HG03108 (cell line): ENCODE measurements around the gene ADPRHL1.
"Not testable (repeated sequence)": the region's sequence is repeated elsewhere in the genome, so short reads cannot be mapped to it uniquely, and the experiment has no call there.

Experiments
- ATAC-seq: cut with Tn5 transposase; IDR thresholded peaks from one replicate; pipeline ENCODE4 v1.9.1; 2021; ENCODE audit warnings: moderate library complexity; ENCODE audit not compliant: unreplicated experiment

ADPRHL1 gene

DNA sequence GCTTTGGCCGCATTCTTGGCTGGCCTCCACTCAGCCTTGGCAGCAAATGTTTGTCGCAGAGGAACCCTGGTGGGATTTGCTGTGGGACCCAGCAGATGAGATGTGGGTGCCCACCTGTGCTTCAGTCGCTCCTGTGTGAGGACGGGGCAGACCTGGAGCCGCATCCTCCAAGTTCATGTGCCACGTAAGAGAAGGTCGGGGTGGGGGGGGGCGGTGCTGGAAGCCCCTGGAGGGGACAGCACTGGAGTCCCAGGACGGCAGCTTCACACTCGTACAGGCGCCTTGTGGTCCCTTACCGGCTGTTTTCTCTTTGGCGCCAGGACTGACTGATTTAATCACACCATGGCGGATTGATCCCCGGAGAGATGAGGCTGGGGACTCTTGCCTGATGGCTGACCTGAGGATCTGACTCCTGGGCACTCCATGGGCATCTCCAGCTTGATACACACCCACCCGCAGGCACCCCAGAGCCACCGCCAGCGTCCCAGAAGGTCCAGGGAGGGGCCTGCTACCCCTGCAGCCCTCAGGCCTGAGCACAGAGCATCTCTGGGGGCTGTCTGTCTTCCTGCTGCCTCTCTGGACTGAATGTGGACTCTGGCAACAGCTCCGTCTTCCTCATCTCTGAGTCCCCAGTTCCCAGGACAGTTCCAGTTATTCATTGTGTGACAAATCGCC is 79.3 kb downstream of the ADPRHL1 start:
- ATAC-seq = no peak

DNA sequence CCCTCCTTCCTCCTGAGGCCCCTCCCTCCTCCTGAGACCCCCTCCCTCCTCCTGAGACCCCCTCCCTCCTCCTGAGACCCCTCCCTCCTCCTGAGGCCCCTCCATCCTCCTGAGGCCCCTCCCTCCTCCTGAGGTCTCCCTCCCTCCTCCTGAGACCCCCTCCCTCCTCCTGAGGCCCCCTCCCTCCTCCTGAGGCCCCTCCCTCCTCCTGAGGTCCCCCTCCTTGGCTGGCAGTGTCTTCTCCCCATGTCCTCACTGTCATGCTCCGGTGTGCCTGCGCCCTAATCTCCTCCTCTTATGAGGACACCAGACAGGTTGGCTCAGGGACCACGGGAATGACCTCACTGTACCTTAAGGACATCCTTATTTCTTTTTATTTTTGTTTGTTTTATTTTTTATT is 81.6 kb downstream of the ADPRHL1 start:
- not testable (repeated sequence) for ATAC-seq

DNA sequence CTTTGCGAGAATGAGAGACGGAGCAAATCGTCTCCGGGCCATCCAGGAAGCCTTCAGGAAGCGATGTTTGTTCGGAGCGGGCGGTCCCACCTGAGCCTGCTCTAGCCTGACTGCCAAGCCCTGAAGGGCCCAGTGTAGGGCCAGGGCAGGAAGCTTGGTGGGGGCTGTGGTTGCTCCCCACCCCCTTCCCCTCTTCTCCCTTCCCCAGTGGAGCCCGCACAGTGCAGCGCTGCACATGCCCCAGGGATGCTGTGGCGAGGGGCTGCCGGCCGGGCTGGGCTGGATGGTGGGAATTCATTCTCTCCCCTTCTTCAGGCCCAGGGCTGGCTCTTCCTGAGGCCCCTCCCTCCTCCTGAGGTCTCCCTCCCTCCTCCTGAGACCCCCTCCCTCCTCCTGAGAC is 82.2 kb downstream of the ADPRHL1 start:
- ATAC-seq = no peak

DNA sequence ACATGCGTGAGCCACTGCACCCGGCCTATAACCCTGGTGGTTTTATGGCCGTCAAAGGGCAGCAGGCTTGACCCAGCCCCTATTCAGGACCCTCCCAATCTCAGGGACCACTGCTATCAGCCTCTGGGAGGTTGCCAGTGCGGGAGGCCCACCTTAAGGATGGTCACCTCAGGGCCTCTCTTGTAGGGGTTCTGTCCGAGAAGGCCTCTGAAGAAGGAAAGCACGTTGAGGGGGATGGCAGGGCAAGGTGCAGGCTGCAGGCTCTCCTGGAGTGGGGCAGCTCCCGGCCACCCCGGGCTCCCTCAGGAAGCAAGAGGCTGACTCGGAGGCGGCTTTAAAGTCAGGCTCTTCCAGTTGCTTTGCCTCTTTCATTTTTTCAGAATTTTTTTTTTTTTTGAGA is 83.4 kb downstream of the ADPRHL1 start:
- ATAC-seq = no peak

DNA sequence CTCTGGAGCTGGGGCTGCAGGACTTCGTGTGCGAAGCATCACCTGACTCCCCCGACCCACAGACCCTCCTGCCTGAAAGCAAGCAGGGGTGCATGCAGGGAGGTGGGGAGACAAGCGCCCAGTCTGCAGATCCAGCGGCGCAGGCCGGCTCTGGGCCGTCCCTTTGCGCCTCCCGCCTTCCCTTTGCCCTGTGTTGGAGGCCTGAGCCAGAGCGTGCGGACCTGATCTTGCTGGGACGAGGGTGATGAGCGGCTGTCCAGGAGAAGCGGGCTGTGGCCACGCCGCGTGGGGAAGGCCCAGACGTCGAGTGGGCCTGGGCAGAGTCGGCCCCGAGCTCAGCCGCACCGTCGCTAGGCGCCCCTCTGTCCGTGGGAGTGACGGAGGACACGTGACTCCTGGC is 84.1 kb downstream of the ADPRHL1 start:
- ATAC-seq = no peak

DNA sequence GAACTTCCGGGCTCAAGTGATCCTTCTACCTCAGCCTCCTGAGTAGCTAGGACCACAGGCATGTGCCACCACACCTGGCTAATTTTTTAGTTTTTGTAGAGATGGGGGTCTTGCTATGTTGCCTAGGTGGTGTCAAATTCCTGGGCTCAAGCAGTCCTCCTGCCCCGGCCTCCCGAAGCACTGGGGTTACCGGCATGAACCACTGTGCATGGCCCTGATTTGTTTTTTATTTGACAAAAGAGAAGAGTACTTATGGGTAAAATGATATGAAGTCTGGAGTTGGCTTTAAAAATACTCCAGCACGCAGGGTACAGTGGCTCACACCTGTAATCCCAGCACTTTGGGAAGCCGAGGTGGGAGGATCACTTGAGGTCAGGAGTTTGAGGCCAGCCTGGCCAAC is 84.9 kb downstream of the ADPRHL1 start:
- ATAC-seq = not testable (repeated sequence)

DNA sequence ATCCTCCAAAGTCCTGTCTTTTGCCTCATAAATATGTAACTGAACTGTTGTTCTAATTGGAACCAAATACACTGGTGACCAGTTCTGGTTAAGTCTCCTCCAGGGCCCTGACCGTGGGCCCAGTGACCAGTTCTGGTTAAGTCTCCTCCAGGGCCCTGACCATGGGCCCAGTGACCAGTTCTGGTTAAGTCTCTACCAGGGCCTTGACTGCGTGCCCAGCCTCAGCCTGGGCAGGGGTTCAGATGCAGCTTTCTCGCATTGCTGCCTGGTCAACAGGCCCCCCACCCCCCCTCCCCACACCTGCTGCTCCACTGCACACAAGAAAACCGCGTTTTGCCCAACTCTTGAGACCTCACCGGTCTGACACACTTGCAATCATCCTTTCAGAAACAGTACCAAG is 85.5 kb downstream of the ADPRHL1 start:
- ATAC-seq = no peak

DNA sequence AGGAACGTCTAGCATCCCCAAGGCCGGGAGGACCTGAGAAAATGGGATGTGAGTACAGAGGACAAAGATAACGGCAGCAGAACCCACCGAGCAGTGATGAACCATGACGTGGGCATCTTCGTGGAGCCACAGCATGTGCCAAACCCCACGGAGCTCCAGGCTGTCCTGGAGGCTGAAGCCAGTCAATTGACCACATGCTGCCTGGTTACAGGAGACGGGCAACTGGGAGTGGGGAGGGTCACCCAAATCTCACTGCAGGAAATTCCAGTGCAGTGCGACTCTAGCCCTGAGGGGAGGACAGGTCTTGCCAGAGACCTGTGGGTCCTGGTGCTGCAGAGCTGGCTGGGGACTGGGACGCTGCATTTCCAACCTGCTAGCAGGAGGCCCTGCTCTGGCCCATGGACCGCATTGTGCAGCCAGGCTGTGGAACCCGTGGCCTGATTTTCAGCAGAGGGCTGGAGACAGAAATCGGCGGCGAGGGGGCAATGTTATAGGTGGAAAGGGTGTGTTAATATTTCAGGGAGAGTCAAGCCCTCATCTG is 86.2 kb downstream of the ADPRHL1 start:
- ATAC-seq = no peak

DNA sequence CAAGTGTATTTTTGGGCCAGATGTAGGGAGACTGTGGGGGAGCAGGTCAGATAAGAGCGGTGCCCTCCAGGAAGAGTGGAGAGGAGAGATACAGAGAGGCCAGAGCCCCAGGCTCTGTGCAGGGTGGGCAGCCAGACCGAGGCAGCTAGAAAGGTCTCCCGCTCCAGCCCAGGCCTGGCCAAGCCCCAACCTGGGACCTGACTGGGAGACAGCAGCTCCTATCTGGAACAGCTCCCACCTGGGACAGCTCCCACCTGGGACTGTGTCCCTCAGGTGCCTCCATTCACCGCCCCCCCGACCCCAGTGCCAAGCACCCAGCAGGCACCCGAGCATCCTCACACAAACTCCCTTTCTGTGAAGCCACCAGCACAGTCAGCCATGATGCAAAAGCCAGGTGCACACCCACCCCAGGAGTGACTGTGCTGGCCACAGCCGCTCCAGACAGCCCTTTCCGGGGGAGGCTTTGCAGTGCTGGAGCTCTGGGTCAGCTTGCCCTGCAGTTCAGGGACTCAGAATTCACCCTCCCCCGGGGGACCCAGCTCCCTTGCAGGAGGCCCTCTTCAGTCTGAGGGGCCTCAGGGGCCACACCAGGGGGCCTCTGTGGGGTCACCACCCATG is 87.2 kb downstream of the ADPRHL1 start:
- ATAC-seq = no peak

DNA sequence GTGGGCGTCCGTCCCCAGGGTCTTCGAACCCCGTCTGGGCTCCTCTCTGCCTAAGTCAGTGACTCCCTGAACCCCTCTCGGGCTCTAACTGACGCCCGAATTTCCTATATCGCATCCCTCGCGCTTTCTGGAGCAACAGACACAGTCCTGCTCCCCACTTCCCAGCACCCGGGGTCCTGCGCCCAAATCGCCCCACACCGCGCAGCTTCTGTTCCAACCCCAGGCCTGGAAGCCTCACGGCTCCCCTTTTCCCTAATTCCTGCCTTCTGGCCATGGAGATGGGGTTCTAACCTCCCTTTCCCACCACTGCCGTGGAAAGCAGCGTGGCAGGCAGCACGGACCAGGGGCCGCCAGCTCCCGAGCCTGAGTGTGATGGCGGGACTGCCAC is 87.7 kb downstream of the ADPRHL1 start:
- ATAC-seq = no peak

DNA sequence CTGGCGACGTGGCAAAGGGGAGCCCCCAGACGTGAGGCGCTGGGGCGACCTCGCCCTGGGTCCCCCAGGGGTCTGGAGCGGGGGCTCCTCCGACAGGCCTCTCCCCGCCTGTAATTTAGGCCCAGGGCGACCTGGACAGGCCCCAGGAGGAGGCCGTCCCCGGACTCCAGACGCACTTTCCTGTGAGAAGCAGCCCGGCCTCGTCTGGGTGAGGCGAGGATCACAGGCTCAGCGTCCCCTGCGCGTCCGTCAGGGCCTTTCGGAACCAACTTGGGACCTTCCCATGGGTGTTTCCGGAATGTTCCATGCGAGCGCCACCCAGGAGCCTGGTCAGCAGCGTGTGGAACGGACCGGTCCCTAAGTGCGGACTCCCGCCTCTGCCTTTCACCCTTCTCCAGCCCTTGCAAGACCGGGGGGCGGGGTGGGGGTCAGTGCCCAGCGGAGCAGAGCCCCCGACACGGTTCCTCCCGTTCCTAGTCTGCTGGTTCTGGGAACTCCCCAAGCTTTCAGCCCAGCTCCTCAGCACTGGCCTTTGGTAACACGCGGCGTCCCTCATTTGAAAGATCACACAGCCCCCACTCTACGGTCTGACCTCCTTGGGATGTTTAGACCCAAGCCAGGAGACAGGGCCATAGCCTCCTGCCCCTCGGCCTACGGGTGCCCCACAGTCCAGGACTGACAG is 88.2 kb downstream of the ADPRHL1 start:
- no peak for ATAC-seq

DNA sequence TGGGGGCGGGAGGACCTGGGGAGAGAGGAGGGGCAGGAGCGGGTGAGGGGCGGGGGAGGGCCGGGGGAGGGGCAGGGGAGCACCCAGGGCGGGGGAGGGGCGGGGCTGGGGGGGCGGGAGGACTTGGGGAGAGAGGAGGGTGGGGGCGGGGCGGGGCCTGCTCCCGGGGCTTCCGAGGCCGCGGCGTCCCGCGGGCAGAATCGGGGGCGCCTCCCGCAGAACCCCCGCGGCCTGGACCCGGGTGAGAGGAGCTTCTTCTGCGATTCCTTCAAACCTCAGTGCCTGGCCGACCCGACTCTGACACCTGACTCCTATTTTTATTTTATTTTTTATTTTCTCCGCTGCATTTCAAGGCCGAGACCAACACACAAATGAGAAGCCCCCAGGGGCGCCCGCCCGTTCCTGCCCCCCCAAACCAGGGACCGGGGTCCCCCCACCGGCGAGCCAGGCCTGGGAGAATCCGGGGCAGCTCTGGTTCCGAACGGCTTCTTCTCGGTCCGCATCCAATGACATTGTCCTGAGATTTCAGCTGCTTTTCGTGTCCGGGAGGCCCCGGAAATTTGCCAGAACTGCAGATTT is 88.9 kb downstream of the ADPRHL1 start:
- ATAC-seq = no peak

DNA sequence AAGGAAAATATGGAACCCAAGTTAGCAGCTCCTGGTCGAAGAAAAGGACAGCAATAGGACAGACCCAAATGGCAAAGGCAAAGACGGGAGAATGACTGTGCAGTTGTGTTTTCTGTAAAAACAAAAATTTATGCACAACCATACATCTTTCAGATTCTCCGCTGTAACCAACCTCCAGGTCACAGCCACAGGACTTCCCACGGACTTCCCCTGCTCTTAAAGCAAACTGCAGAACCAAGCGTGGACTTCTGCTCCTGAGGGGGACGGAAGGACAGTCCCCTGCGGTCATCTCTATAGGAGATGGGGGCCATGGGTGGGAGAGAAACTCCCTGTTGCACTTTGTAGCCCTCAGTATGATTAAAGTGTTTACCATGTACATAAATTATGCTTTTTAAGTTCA is 91.9 kb downstream of the ADPRHL1 start:
- ATAC-seq = no peak

DNA sequence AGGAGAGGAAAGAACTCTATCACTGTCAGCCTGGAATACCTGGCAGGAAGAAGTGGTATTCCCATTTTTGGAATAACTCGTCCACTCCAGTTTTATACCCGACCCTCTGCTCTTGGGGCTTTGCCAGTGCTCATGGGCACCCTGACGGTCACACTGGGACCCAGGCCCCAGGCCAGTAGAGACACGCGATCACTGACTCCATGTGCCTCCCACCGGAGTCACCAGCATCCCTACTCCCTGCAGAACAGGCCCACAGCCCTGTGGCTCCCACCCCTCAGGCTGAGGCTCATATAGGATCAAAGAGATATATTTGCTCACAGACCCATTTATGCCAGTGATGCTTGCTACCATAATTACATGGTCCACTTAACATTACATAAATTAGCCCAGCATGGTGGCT is 92.8 kb downstream of the ADPRHL1 start:
- no peak for ATAC-seq

DNA sequence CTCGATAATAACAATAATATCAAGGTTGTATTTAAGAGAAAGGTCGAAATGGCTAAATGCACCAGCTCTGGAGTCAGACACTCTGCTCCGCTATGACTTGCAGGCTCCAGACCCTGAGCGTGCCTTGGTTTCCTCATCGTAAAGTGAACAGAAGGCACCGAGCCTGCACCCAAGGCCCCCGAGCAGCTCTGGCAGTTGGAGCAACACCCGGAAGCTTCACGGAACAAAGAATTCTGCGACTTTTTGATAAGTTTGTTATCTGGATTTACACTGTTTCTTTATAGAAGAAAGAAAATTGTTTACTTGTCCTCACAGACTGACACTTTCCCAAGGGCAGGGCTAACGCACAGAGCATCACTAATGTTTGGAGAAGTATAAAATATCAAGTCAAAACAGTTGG is 93.7 kb downstream of the ADPRHL1 start:
- ATAC-seq = no peak

DNA sequence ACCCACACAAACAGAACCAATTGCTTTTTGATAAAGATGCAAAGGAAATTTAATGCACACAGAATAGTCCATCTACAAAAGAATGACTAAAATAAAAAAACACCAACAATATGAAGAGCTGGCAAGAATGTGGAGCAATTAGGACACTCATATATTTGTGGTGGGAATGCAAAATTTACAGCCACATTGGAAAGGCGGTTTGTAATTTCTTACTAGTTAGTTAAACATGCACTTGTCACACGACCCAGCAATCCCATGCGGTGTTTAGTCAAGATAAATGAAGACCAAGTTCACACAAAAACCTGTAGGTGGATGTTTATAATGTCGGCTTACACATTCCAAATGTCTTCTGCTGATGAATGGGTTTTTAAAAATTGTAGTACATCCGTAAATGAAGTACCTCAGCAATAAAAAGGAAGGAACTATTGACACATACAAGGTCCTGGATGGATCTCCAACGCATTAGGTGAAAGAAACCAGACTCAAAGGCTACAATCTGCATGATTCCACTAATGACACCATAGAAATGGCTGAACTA is 94.6 kb downstream of the ADPRHL1 start:
- no peak for ATAC-seq

DNA sequence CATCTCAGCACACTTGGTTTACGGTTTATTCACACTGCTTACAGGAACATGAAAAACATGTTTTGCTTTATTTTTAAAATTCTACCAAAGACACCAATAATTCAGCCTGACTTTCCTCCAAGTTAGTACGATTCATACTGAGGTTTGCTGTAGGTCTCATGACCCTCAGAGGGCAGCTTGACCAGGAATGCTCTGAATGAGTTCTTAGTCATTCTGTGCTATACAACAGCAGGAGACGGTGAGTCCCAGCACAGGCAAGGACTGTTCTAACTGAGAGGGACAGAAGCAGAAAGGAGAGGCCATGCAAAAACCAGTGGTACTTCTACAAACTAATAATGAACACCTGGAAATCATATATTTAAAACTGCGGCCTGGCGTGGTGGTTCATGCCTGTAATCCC is 95.8 kb downstream of the ADPRHL1 start:
- no peak for ATAC-seq

DNA sequence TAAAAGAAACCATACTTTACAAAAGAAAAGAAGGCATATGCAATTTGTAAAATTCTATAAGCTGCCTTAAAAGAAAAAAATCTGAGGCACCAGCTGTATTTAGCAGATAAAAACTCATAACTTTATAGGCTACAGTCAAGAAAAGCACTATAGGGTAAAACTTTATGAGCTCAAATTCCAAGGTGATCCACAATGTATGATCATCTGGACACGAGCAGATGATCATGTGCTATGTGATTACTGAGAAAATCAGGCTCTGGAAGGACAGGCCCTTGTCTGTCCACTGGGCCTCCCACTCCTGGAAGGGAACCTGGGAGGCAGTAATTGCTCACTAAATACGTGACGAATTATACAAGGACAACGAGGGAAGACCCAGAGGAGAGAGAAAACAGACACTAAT is 96.7 kb downstream of the ADPRHL1 start:
- no peak for ATAC-seq

DNA sequence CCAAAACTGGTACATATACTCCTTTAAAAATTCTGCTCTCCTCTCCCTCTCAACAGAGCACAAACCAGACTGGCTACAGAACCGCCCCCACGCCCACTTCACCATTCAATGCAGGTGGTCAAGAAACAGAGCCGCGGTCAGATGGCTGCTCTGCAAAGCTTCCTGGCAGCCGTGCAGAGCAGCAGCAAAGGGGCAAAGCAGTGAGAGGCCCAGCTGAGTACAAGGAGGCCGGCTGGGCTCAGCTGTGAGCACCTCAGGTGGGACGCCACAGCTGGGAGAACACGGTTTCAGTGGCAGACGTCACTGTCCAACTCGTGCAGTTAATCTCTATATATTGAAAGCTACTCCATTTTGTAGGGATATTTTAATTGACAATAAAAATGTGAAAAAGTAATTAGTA is 97.7 kb downstream of the ADPRHL1 start:
- no peak for ATAC-seq

DNA sequence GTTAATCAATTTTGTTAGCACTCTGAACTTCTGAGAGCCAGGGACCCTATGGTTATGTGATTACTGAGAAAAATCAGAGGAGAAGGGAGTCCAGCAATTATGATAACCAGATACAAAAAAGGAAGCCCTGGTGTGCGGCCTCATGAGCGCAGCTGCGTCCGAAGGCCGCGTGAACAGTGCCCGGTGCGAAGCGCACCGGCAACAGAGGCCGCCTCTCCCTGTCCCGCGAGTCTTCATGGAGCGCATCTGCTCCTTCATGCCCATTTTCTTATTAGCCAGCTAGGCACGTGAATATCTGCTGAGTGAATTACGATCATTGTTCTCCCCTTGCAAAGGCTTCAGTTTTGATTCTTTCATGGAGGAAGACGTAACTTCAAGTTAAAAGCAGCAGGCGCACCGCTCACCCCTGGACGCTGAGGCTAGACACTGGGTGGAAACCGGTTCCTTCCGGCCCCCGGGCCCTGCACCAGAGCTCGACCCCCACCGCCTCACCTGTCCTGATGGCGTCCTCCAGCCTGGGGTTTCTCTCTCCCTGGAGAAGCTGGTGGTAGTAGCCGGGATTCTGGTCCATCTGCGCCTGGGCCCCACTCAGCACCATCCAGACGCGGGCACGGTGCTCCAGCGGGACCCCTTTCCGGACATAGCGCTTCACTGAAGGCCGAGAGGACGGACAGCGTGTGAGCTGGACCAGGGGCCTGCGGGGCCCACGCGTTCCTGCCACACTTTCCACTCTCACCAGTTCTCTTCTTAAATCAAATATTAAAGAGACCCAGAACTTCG is 98.3 kb downstream of the ADPRHL1 start:
- no peak for ATAC-seq

DNA sequence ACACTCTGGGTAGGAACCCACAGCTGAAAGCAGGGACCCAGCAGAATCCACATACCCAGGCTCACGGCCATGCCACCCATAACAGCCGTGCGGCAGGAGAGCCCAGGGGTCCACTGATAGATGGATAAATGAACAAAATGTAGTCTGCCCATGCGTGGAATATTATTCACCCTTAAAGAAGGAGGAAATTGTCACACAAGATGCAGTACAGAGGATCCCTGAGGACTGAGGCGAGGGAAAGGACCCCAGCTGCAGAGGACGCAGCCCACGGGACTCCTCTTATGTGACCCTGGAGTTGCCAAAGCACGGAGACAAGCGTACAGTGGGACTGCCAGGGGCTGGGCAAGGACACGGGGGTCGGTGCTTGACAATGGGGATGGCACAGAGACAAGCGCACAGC is 100.0 kb downstream of the ADPRHL1 start:
- no peak for ATAC-seq
